Gastrocnemius medialis (tissue), 4 donors: ENCODE data around the gene CYB5B. TPM values are rescaled to one million over a fixed set of nuclear protein-coding genes. Genes with fewer than 3 reads are reported as not detected.

Experiments
- ATAC-seq, 2 donors: fragments of 150-250 bp; one replicate each; pipeline ENCODE4 v1.9.1; 2016
- DNase-seq, 2 donors: peaks; one replicate each; pipeline ENCODE4 v3.0.0-alpha.2; 2019
- H3K27ac ChIP-seq, 4 donors: fragments of 200-600 bp; sonication (generic); 1 replicate in 1 of 4; 2 replicates in 3 of 4; pipeline ENCODE4 v1.5.1; 2016 to 2018; ENCODE audit warnings: mild to moderate bottlenecking in 2 of 4, moderate library complexity in 1 of 4
- H3K27me3 ChIP-seq, 3 donors: fragments of 200-600 bp; sonication (generic) in 2 of 3; 1 replicate in 1 of 3; 2 replicates in 2 of 3; pipeline versions ENCODE4 v1.5.1 to v1.6.0; 2016 to 2019; ENCODE audit warnings: mild to moderate bottlenecking in 1 of 3, moderate library complexity in 1 of 3
- H3K36me3 ChIP-seq, 2 donors: fragments of 200-600 bp; sonication (generic) in 1 of 2; one replicate each; pipeline ENCODE4 v1.5.1; 2017 to 2018
- H3K4me1 ChIP-seq, 2 donors: fragments of 200-600 bp; sonication (generic) in 1 of 2; one replicate each; pipeline ENCODE4 v1.5.1; 2016 to 2017; ENCODE audit warnings: mild to moderate bottlenecking in 2 of 2
- H3K4me3 ChIP-seq, 4 donors: fragments of 200-600 bp; sonication (generic) in 3 of 4; 1 replicate in 1 of 4; 2 replicates in 3 of 4; pipeline ENCODE4 v1.5.1; 2016 to 2019; ENCODE audit warnings: mild to moderate bottlenecking in 2 of 4
- H3K9me3 ChIP-seq, 3 donors: fragments of 200-600 bp; sonication (generic) in 2 of 3; 1 replicate in 1 of 3; 2 replicates in 2 of 3; pipeline ENCODE4 v1.5.1; 2016 to 2019
- POLR2A ChIP-seq, 2 donors: fragments of 450-650 bp; IDR thresholded peaks; one replicate each; pipeline ENCODE4 v1.6.1; 2017; ENCODE audit warnings: antibody characterized with exemption in 2 of 2, mild to moderate bottlenecking in 2 of 2, moderate library complexity in 2 of 2
- in situ Hi-C, 4 donors: fragments of 200-750 bp; cut with MboI; loops; one replicate each; pipeline versions ENCODE4 v1.15.0 to v1.8.0; 2017; ENCODE audit warnings: low sequenced_read_pairs in 4 of 4
- intact Hi-C: fragments of 100-400 bp; cut with DNase I; formaldehyde crosslinking; loops from one replicate; pipeline ENCODE4 v1.15.1; 2023; ENCODE audit warnings: low total_unique reads
- total RNA-seq, 4 donors: library from RNA; depleted of rRNA; stranded (reverse); fragments of >200 nt; gene quantifications; one replicate each; pipeline versions ENCODE4 v1.1.0 to v1.2.3, GENCODE V29; 2016
- TF ChIP-seq, protein P1 (sequence below), 5 experiments: fragments of 450-650 bp in 3 of 5; fragments of 200-600 bp in 2 of 5; sonication (generic) in 2 of 5; IDR thresholded peaks in 4 of 5; conservative IDR thresholded peaks in 1 of 5; 1 replicate in 4 of 5; 2 replicates in 1 of 5; pipeline ENCODE4 v1.5.1; 2016 to 2019; ENCODE audit warnings: antibody characterized with exemption in 5 of 5, mild to moderate bottlenecking in 3 of 5, moderate library complexity in 3 of 5

CYB5B gene
- total RNA-seq, 4 donors from 2014 or later = 18.5 to 50.1 (median 26.3) TPM

GRCh38 chr16:69463876-69464275 lies 39.5 kb downstream of the CYB5B start:
- Histone ChIP-seq H3K27ac (no peak overlapping the region), H3K27me3 (no peaks in the 10 kb centered on the region), H3K4me3 (no peak overlapping the region), H3K4me1 (peaks cover 0 to 14% of the 10 kb centered on the region in 2 donors), H3K9me3 (no peaks in the 10 kb centered on the region), H3K36me3 (peaks cover 0 to 14% of the 10 kb centered on the region in 2 donors)
- no peak for DNase-seq
- in situ Hi-C loops = no loop called here
- no peak for ATAC-seq
- intact Hi-C loops = no loop called here
- TF ChIP-seq, protein P1, sequence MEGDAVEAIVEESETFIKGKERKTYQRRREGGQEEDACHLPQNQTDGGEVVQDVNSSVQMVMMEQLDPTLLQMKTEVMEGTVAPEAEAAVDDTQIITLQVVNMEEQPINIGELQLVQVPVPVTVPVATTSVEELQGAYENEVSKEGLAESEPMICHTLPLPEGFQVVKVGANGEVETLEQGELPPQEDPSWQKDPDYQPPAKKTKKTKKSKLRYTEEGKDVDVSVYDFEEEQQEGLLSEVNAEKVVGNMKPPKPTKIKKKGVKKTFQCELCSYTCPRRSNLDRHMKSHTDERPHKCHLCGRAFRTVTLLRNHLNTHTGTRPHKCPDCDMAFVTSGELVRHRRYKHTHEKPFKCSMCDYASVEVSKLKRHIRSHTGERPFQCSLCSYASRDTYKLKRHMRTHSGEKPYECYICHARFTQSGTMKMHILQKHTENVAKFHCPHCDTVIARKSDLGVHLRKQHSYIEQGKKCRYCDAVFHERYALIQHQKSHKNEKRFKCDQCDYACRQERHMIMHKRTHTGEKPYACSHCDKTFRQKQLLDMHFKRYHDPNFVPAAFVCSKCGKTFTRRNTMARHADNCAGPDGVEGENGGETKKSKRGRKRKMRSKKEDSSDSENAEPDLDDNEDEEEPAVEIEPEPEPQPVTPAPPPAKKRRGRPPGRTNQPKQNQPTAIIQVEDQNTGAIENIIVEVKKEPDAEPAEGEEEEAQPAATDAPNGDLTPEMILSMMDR (IDR thresholded peaks at IDR 0.05 in 4 of 5, conservative IDR thresholded peaks at IDR 0.05 in 1 of 5) = no peak
- TF ChIP-seq POLR2A (IDR thresholded peaks at IDR 0.05) = no peak

DNA sequence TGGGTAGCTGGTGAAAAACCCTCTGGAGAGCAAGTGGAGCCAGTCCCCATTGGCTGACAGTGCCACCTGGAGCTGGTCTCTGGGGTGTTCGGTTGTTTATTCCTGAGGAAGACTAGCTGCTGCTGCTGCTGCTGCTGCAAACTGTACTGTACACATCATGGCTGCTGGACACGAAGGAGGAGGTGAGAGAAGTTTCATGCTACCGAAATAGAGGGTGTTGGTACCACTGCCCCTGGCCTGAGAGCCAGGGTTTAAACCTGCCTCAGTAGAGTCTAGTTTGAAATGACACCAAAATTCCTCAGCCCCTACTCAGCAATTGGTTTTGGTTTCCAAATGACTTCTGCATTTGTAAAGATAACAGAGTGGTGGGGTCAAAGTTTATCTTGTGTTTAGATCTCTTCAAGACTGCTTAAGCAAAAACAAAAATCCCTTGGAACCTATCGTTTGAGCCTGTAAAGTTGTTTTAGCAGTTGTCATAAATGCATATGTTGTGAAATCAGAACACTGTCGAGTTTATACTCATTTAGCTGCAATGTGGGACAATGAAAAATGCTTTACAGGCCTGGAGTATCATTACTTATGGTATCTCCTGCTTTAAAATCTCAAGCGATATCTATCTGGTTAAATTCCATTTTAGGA lies 40.8 kb downstream of the CYB5B start:
- Histone ChIP-seq H3K27me3 (no peaks in the 10 kb centered on the region), H3K36me3 (peaks cover 0 to 14% of the 10 kb centered on the region in 2 donors), H3K4me3 (no peak overlapping the region), H3K9me3 (no peaks in the 10 kb centered on the region), H3K27ac (no peak overlapping the region), H3K4me1 (peaks cover 0 to 14% of the 10 kb centered on the region in 2 donors)
- DNase-seq (no peak), ATAC-seq (no peak)
- in situ Hi-C loops = no loop called here
- TF ChIP-seq POLR2A (IDR thresholded peaks at IDR 0.05) = no peak
- TF ChIP-seq, protein P1 (IDR thresholded peaks at IDR 0.05 in 4 of 5, conservative IDR thresholded peaks at IDR 0.05 in 1 of 5) = no peak
- intact Hi-C loops = no loop called here

DNA sequence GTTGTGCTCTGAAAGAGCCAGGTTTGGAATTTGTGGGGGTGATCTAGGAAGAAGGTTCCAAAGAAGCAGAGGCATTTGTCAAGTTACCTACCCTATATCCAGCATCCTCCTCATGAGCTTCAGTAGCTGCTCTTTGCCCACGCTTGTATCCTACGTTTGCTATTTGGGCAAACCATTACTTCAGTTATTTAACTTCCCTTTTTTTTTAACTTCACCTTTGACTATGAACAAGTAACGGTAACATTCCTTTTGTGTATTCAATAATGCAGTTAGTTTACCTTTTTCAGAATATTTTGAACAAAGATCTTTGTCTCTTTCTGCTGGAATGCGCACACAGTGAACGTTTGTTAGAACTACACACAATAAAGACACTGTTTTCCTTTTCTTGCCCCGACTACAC lies 41.5 kb downstream of the CYB5B start:
- DNase-seq (no peak), ATAC-seq (no peak)
- no peak overlapping the region for H3K4me3 ChIP-seq
- intact Hi-C loops = no loop called here
- H3K9me3 ChIP-seq = no peaks in the 10 kb centered on the region
- peaks cover 0 to 14% of the 10 kb centered on the region in 2 donors for H3K36me3 ChIP-seq
- in situ Hi-C loops = no loop called here
- no peak for TF ChIP-seq POLR2A (IDR thresholded peaks at IDR 0.05)
- TF ChIP-seq, protein P1 (IDR thresholded peaks at IDR 0.05 in 4 of 5, conservative IDR thresholded peaks at IDR 0.05 in 1 of 5) = no peak
- H3K27me3 ChIP-seq = no peaks in the 10 kb centered on the region
- H3K27ac ChIP-seq = no peak overlapping the region
- H3K4me1 ChIP-seq = peaks cover 0 to 14% of the 10 kb centered on the region in 2 donors

- intact Hi-C loops (no loop called here), in situ Hi-C loops (no loop called here)
- H3K9me3 ChIP-seq = no peaks in the 10 kb centered on the region
- H3K4me1 ChIP-seq = peaks cover 0 to 14% of the 10 kb centered on the region in 2 donors
- peaks cover 0 to 14% of the 10 kb centered on the region in 2 donors for H3K36me3 ChIP-seq
- H3K27me3 ChIP-seq = no peaks in the 10 kb centered on the region
- no peak overlapping the region for H3K4me3 ChIP-seq
- DNase-seq = no peak
- no peak for TF ChIP-seq POLR2A (IDR thresholded peaks at IDR 0.05)
- TF ChIP-seq, protein P1 (IDR thresholded peaks at IDR 0.05 in 4 of 5, conservative IDR thresholded peaks at IDR 0.05 in 1 of 5) = no peak
- no peak for ATAC-seq
- H3K27ac ChIP-seq = no peak overlapping the region
Measured at GRCh38 chr16:69466547-69466946, 42.1 kb downstream of the CYB5B start.

- peaks cover 0 to 13% of the 10 kb centered on the region in 2 donors for H3K36me3 ChIP-seq
- in situ Hi-C loops (no loop called here), intact Hi-C loops (no loop called here)
- no peak overlapping the region for H3K4me3 ChIP-seq
- DNase-seq (no peak), ATAC-seq (no peak)
- H3K27ac ChIP-seq = no peak overlapping the region
- no peaks in the 10 kb centered on the region for H3K9me3 ChIP-seq
- H3K4me1 ChIP-seq = peaks cover 0 to 14% of the 10 kb centered on the region in 2 donors
- no peaks in the 10 kb centered on the region for H3K27me3 ChIP-seq
- TF ChIP-seq POLR2A (IDR thresholded peaks at IDR 0.05) = no peak
- TF ChIP-seq, protein P1 (IDR thresholded peaks at IDR 0.05 in 4 of 5, conservative IDR thresholded peaks at IDR 0.05 in 1 of 5) = no peak
Measured at GRCh38 chr16:69467080-69467479, 42.7 kb downstream of the CYB5B start.
